CD14-positive monocyte (primary cell): Measurements from ENCODE around the gene NGRN. TPM values are rescaled to one million over a fixed set of nuclear protein-coding genes. Genes with fewer than 3 reads are reported as not detected.
A peak's percentile ranks its signal among the peaks of the same experiment; 100 is the strongest.

ENCODE experiments used
- DNase-seq, 3 donors: peaks; one replicate each; pipeline ENCODE4 v3.0.0-alpha.2; 2011 to 2022
- H2AFZ ChIP-seq: 2 replicates; pipeline ENCODE4 v1.6.0; 2012; ENCODE audit warnings: mild to moderate bottlenecking, low read depth, low read length, inconsistent platforms; ENCODE audit not compliant: insufficient read depth, poor library complexity, severe bottlenecking
- H3K27ac ChIP-seq, 2 donors: 1 replicate in 1 of 2; 2 replicates in 1 of 2; pipeline ENCODE4 v1.5.1; 2012 to 2013; ENCODE audit warnings: low read length in 2 of 2, control low read depth in 1 of 2, inconsistent platforms in 1 of 2, low read depth in 1 of 2, mild to moderate bottlenecking in 1 of 2
- H3K27me3 ChIP-seq, 2 donors: one replicate each; pipeline versions ENCODE4 v1.6.0 to v1.6.1; 2011 to 2013; ENCODE audit warnings: low read length in 2 of 2; ENCODE audit not compliant: control insufficient read depth in 2 of 2, insufficient read depth in 2 of 2
- H3K36me3 ChIP-seq, 2 donors: replicated peaks in 1 of 2; 1 replicate in 1 of 2; 2 replicates in 1 of 2; pipeline versions ENCODE4 v1.5.1 to v1.6.1; 2012 to 2013; ENCODE audit warnings: low read length in 2 of 2, control low read depth in 1 of 2, inconsistent platforms in 1 of 2, mild to moderate bottlenecking in 1 of 2; ENCODE audit not compliant: insufficient read depth in 2 of 2, control insufficient read depth in 1 of 2
- H3K4me1 ChIP-seq, 2 donors: 1 replicate in 1 of 2; 2 replicates in 1 of 2; pipeline versions ENCODE4 v1.5.1 to v1.6.1; 2012 to 2013; ENCODE audit warnings: low read length in 2 of 2, control low read depth in 1 of 2, inconsistent platforms in 1 of 2, mild to moderate bottlenecking in 1 of 2, moderate library complexity in 1 of 2; ENCODE audit not compliant: insufficient read depth in 2 of 2, control insufficient read depth in 1 of 2
- H3K4me2 ChIP-seq: replicated peaks from 2 replicates; pipeline ENCODE3; 2012; ENCODE audit warnings: low read length, moderate library complexity, mild to moderate bottlenecking; ENCODE audit not compliant: poor library complexity, severe bottlenecking; ENCODE audit errors: extremely low read depth
- H3K4me3 ChIP-seq, 3 experiments: fragments of 200-600 bp in 1 of 3; sonication (generic) in 1 of 3; replicated peaks in 1 of 3; 1 replicate in 2 of 3; 2 replicates in 1 of 3; pipeline ENCODE4 v1.5.1; 2011 to 2013; ENCODE audit warnings: low read length in 3 of 3, mild to moderate bottlenecking in 3 of 3, control low read depth in 2 of 3, low read depth in 2 of 3, inconsistent platforms in 1 of 3, moderate library complexity in 1 of 3
- H3K79me2 ChIP-seq: 2 replicates; pipeline ENCODE4 v1.6.0; 2012; ENCODE audit warnings: mild to moderate bottlenecking, control low read depth, inconsistent platforms, low read length, moderate library complexity; ENCODE audit not compliant: insufficient read depth
- H3K9ac ChIP-seq: 2 replicates; pipeline ENCODE4 v1.6.0; 2017; ENCODE audit warnings: low read length, mild to moderate bottlenecking; ENCODE audit not compliant: insufficient read depth, poor library complexity, severe bottlenecking
- H3K9me3 ChIP-seq, 2 donors: replicated peaks in 1 of 2; 1 replicate in 1 of 2; 2 replicates in 1 of 2; pipeline versions ENCODE4 v1.5.1 to v1.6.1; 2012 to 2013; ENCODE audit warnings: low read length in 2 of 2, control low read depth in 1 of 2; ENCODE audit not compliant: control insufficient read depth in 1 of 2, insufficient read depth in 1 of 2
- H4K20me1 ChIP-seq: 2 replicates; pipeline ENCODE4 v1.6.0; 2012; ENCODE audit warnings: mild to moderate bottlenecking, low read length, control low read depth, moderate library complexity; ENCODE audit not compliant: insufficient read depth
- H3K27ac Mint-ChIP-seq, 7 donors: one replicate each; pipeline ENCODE4 v1.8.0; 2020; ENCODE audit warnings: mild to moderate bottlenecking in 7 of 7, mixed read lengths in 7 of 7, moderate library complexity in 6 of 7, inconsistent platforms in 2 of 7
- H3K27me3 Mint-ChIP-seq, 3 donors: one replicate each; pipeline ENCODE4 v1.8.0; 2021 to 2022; ENCODE audit warnings: low read depth in 3 of 3, mild to moderate bottlenecking in 3 of 3, mixed read lengths in 3 of 3, moderate library complexity in 3 of 3, inconsistent platforms in 1 of 3
- H3K36me3 Mint-ChIP-seq, 2 donors: one replicate each; pipeline ENCODE4 v1.8.0; 2020; ENCODE audit warnings: mixed read lengths in 2 of 2, inconsistent platforms in 1 of 2, mild to moderate bottlenecking in 1 of 2
- H3K4me1 Mint-ChIP-seq: one replicate; pipeline ENCODE4 v1.8.0; 2020; ENCODE audit warnings: mild to moderate bottlenecking, mixed read lengths
- H3K4me3 Mint-ChIP-seq, 2 donors: one replicate each; pipeline ENCODE4 v1.8.0; 2020; ENCODE audit warnings: mild to moderate bottlenecking in 2 of 2, mixed read lengths in 2 of 2, moderate library complexity in 1 of 2
- H3K9me3 Mint-ChIP-seq, 7 donors: one replicate each; pipeline ENCODE4 v1.8.0; 2020 to 2022; ENCODE audit warnings: mixed read lengths in 7 of 7, mild to moderate bottlenecking in 6 of 7, moderate library complexity in 6 of 7, inconsistent platforms in 2 of 7
- WGBS: methylation state at CpG from one replicate; pipeline ENCODE4 v1.1.5; 2013; ENCODE audit warnings: missing lambda C conversion rate; ENCODE audit not compliant: insufficient coverage; 5-methylcytosine and 5-hydroxymethylcytosine counted together
- intact Hi-C, 2 donors: fragments of 100-400 bp; cut with micrococcal nuclease; formaldehyde crosslinking; loops; one replicate each; pipeline versions ENCODE4 v1.15.0 to v1.15.1; 2023
- polyA plus RNA-seq, 3 donors: library from polyadenylated mRNA; depleted of rRNA in 1 of 3; unstranded in 2 of 3; stranded (reverse) in 1 of 3; fragments of 300-500 nt in 2 of 3; fragments of >200 nt in 1 of 3; fragmentation: Illumina TruSeq in 2 of 3; gene quantifications; 1 replicate in 2 of 3; 2 replicates in 1 of 3; pipeline ENCODE4 v1.2.3, GENCODE V29; 2012 to 2021
- TF ChIP-seq, protein P1 (sequence below): fragments of 200-600 bp; IDR thresholded peaks from one replicate; pipeline ENCODE4 v1.8.0; 2022; ENCODE audit warnings: antibody characterized with exemption, mild to moderate bottlenecking

Gene NGRN
- polyA plus RNA-seq, 3 donors = 14.4 to 20.3 (median 18.9) TPM

DNA sequence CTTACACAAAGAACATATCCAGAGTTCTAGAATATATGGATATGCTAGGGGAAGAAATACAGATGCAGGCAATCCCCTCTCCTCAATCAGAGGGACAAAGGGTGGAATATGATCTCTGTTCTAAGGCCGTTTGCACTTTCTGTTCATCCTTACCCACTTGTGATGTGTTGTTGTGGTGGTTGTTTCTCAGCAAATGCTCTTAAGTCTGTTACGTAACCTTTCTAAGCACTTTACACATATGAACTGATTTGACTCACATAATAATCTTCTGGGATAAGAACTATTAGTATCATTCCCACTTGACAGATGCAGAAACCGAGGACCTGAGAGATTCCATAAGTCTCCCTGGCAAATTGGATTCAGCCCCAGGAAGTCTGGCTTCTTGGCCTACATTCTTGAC is 40.5 kb downstream of the NGRN start:
- Histone ChIP-seq H2AFZ (peak overlapping the region; percentile 41), H3K4me1 (peaks cover 24 to 27% of the 10 kb centered on the region in 2 donors), H3K79me2 (no peaks in the 10 kb centered on the region), H3K27ac (no peak overlapping the region), H3K36me3 (no peaks in the 10 kb centered on the region), H3K9me3 (no peaks in the 10 kb centered on the region), H3K27me3 (no peaks in the 10 kb centered on the region), H3K4me3 (no peak overlapping the region), H3K9ac (peak overlapping the region; percentile 1), H3K4me2 (no peak overlapping the region), H4K20me1 (no peaks in the 10 kb centered on the region)
- Mint-ChIP-seq H3K36me3 (no peaks in the 10 kb centered on the region), H3K27ac (peak overlapping the region in 1 of 7 donors; percentile 16), H3K27me3 (peaks cover 0 to 2% (median 0%) of the 10 kb centered on the region in 3 donors), H3K4me3 (no peak overlapping the region), H3K9me3 (no peaks in the 10 kb centered on the region), H3K4me1 (peaks cover 30% of the 10 kb centered on the region)
- WGBS = no CpG with 5 or more reads among the region's 3 CpGs
- TF ChIP-seq, protein P1, sequence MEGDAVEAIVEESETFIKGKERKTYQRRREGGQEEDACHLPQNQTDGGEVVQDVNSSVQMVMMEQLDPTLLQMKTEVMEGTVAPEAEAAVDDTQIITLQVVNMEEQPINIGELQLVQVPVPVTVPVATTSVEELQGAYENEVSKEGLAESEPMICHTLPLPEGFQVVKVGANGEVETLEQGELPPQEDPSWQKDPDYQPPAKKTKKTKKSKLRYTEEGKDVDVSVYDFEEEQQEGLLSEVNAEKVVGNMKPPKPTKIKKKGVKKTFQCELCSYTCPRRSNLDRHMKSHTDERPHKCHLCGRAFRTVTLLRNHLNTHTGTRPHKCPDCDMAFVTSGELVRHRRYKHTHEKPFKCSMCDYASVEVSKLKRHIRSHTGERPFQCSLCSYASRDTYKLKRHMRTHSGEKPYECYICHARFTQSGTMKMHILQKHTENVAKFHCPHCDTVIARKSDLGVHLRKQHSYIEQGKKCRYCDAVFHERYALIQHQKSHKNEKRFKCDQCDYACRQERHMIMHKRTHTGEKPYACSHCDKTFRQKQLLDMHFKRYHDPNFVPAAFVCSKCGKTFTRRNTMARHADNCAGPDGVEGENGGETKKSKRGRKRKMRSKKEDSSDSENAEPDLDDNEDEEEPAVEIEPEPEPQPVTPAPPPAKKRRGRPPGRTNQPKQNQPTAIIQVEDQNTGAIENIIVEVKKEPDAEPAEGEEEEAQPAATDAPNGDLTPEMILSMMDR = no peak
- intact Hi-C loops = no loop called here
- no peak for DNase-seq

DNA sequence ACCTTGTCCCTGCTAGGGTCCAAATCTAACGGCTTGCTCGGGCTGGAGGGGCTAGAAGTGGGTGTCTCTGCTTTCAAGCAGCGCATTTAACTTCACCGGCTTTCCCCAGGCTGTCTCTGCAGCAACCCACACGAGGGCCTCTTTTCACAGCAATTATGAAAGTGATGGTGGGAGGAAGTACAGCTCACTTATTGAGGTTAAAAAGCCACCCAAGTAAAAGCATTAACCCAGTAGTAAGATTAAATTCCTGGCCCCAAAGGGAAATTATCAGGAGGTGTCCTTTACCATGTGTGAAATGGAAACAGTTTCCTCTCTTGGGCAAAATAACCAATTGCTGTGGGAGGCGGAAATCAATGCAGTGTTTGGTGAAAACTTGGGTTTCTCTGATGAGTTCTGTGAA is 41.1 kb downstream of the NGRN start:
- no peaks in the 10 kb centered on the region for H3K9me3 ChIP-seq
- H3K4me2 ChIP-seq = peak overlapping the region; percentile 13
- Mint-ChIP-seq H3K27me3 (peaks cover 0 to 2% (median 0%) of the 10 kb centered on the region in 3 donors), H3K9me3 (no peaks in the 10 kb centered on the region), H3K27ac (peak overlapping the region in 1 of 7 donors; percentile 16), H3K36me3 (no peaks in the 10 kb centered on the region), H3K4me3 (peak overlapping the region in 1 of 2 donors; percentile 64), H3K4me1 (peaks cover 27% of the 10 kb centered on the region)
- no peaks in the 10 kb centered on the region for H3K79me2 ChIP-seq
- H2AFZ ChIP-seq = peak overlapping the region; percentile 41
- WGBS = 33% methylated on average over 3 of the region's 6 CpGs
- no peak for DNase-seq
- TF ChIP-seq, protein P1 = no peak
- no peak overlapping the region for H3K27ac ChIP-seq
- peaks cover 21 to 27% of the 10 kb centered on the region in 2 donors for H3K4me1 ChIP-seq
- no peaks in the 10 kb centered on the region for H4K20me1 ChIP-seq
- no peaks in the 10 kb centered on the region for H3K36me3 ChIP-seq
- peak overlapping the region; percentile 1 for H3K9ac ChIP-seq
- no peaks in the 10 kb centered on the region for H3K27me3 ChIP-seq
- intact Hi-C loops = no loop called here
- no peak overlapping the region for H3K4me3 ChIP-seq
